Activated naive CD4-positive, alpha-beta T cell treated with anti-CD3 and anti-CD28 coated beads, Interleukin-2, amount 50 U/mL, for 24 hours (primary cell): Measurements from ENCODE around the gene PCBP4.

Source experiments
- H3K27ac Mint-ChIP-seq: one replicate; pipeline ENCODE4 v1.8.0; 2021; ENCODE audit warnings: mild to moderate bottlenecking, mixed read lengths
- H3K27me3 Mint-ChIP-seq: one replicate; pipeline ENCODE4 v1.8.0; 2021; ENCODE audit warnings: mixed read lengths
- H3K36me3 Mint-ChIP-seq: one replicate; pipeline ENCODE4 v1.8.0; 2021; ENCODE audit warnings: mixed read lengths
- H3K4me1 Mint-ChIP-seq: one replicate; pipeline ENCODE4 v1.8.0; 2021; ENCODE audit warnings: mixed read lengths
- H3K4me3 Mint-ChIP-seq: one replicate; pipeline ENCODE4 v1.8.0; 2021; ENCODE audit warnings: mild to moderate bottlenecking, mixed read lengths
- H3K9me3 Mint-ChIP-seq: one replicate; pipeline ENCODE4 v1.8.0; 2021; ENCODE audit warnings: mixed read lengths

Gene PCBP4

DNA sequence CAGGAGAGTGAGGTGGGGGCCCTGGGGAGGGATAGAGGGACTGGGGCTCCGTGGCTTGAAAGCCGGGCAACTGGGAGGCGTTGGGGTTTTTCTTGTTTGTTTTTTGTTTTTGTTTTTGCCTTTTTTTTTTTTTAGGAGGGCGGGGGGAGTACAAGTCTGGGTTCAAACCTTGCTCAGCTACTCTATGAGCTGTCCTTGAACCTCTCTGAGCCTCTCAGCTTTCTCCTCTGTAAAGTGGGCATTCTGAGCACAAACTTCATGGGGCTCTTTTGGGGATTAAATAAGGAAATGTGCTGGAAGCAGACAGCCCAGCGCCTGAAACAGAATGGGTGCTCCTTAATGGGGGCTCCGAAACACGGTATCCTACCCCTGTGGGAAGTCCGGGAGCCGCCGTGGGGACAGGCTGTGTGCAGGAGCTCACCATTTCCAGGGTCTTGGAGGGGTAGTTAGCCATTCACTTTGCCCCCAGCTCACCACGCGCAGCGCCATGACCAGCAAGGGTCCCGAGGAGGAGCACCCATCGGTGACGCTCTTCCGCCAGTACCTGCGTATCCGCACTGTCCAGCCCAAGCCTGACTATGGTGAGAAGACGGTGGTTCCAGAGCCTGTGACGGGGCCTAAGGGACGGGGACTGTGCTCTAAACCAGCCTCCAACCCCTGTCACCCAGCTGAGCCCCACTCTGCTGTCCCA is 16.5 kb upstream of the PCBP4 start:
- peak overlapping the region; percentile 93 for H3K27ac Mint-ChIP-seq
- H3K36me3 Mint-ChIP-seq = no peaks in the 10 kb centered on the region
- H3K4me1 Mint-ChIP-seq = peaks cover 23% of the 10 kb centered on the region
- no peaks in the 10 kb centered on the region for H3K9me3 Mint-ChIP-seq
- H3K27me3 Mint-ChIP-seq = no peaks in the 10 kb centered on the region
- H3K4me3 Mint-ChIP-seq = peak overlapping the region; percentile 94

DNA sequence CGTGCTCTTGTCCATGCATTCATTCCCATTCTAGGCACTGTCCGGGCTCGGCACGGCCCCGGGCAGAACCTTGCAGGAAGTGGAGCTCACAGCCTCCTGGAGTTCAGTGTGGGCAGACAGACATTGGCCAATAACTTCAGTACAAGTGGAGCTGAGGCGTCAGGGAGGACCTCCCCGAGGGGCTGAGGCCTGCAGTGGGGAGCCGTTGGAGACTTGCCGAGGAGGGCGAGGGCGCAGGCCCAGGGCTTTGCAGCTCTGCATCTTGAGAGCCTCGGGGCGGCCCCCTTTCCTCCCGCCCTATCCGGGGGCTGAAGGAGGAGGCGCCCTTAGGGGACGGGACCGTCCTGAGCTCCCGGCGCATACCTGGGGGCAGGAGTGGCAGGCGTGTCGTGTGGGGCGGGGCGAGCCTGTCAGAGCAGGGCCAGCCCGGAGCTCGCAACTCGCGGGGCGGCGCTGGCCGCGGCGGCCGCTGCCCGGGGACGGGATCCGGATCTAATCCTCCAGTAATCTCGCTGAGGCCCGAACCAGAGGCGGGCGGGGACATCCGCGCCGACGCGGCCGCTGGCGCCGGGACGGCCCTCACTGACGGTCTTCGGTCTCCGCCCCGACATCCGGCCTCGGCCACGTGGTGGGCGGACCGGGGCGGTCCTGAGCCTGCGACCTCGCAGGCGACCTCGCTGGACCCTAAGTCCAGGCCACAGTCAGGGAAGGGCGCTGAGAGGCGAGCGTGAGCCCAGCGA is 15.8 kb upstream of the PCBP4 start, which contains the start of gene ACY1:
Gene ACY1 (plus strand): TSS at position 698 of the 740 bp plus-strand sequence. CDS start 530 bp downstream, outside the sequence.
- Mint-ChIP-seq H3K27ac (peak within 1 kb of the TSS; percentile 93), H3K4me1 (peaks cover 23% of the 10 kb centered on the region), H3K4me3 (peak within 1 kb of the TSS; percentile 94), H3K27me3 (no peaks in the 10 kb centered on the region), H3K36me3 (no peaks in the 10 kb centered on the region), H3K9me3 (no peaks in the 10 kb centered on the region)

DNA sequence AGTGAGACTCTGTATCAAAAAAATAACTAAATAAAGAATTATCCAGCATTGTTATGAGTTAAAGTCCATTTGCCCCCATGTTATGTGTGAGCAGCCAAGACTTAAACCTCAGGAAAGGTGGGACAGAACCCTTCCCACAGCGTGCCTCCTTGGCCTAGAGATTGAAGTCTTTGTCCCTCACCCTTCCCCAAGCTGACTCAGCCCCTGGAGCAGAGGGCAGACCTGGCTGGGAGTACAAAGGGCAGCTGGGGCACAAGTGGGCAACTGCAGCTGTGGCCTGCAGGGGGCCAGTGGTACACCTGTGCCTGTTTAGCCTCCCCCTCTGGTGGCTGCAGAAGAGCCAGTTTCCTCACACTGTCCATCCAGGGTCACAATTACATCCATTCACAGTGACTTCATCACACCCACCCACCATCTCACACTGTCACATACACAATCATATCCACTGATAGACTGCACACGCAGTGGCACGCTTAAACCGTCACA is 15.1 kb upstream of the PCBP4 start:
- Mint-ChIP-seq H3K36me3 (no peaks in the 10 kb centered on the region), H3K4me1 (peaks cover 25% of the 10 kb centered on the region), H3K9me3 (no peaks in the 10 kb centered on the region), H3K27ac (peak overlapping the region; percentile 84), H3K27me3 (no peaks in the 10 kb centered on the region), H3K4me3 (peak overlapping the region; percentile 94)

DNA sequence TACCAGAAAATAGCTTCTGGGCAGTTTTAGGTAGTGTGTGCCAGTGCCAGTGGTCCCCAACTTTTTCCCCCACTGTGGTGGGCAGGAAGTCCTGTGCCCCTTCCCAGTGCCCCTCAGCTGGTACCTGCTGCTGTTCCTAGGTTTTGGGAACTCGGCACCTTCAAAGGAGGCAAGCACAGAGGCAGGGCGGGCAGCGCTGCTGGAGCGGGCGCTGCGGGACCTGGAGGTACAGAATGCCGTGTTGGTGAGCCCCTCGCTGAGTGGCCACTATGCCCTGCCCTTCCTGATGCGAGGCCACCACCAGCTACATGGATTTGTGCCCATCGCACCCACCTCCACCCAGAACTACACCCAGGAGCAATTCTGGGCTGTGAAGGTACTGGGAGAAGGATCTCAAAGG is 13.0 kb upstream of the PCBP4 start:
- no peaks in the 10 kb centered on the region for H3K36me3 Mint-ChIP-seq
- no peaks in the 10 kb centered on the region for H3K9me3 Mint-ChIP-seq
- no peaks in the 10 kb centered on the region for H3K27me3 Mint-ChIP-seq
- no peak overlapping the region for H3K27ac Mint-ChIP-seq
- peaks cover 38% of the 10 kb centered on the region for H3K4me1 Mint-ChIP-seq
- H3K4me3 Mint-ChIP-seq = no peak overlapping the region

DNA sequence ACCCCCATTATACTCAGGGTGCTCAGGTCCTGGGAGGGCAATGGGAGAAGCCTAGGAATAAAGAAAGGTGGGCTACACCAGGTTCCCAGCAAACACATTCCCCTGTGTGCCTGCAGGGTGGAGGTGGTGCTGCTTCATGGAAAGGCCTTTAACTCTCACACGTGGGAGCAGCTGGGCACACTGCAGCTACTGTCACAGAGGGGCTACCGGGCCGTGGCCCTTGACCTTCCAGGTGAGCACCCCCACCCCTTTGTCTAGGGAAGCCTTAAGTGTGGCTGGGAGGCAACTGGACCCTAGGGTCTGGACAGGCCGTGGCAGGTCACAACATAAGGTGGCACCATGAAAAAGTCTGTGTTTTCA is 10.9 kb upstream of the PCBP4 start:
- Mint-ChIP-seq H3K4me1 (peaks cover 40% of the 10 kb centered on the region), H3K36me3 (no peaks in the 10 kb centered on the region), H3K27me3 (no peaks in the 10 kb centered on the region), H3K27ac (no peak overlapping the region), H3K4me3 (no peak overlapping the region), H3K9me3 (no peaks in the 10 kb centered on the region)

DNA sequence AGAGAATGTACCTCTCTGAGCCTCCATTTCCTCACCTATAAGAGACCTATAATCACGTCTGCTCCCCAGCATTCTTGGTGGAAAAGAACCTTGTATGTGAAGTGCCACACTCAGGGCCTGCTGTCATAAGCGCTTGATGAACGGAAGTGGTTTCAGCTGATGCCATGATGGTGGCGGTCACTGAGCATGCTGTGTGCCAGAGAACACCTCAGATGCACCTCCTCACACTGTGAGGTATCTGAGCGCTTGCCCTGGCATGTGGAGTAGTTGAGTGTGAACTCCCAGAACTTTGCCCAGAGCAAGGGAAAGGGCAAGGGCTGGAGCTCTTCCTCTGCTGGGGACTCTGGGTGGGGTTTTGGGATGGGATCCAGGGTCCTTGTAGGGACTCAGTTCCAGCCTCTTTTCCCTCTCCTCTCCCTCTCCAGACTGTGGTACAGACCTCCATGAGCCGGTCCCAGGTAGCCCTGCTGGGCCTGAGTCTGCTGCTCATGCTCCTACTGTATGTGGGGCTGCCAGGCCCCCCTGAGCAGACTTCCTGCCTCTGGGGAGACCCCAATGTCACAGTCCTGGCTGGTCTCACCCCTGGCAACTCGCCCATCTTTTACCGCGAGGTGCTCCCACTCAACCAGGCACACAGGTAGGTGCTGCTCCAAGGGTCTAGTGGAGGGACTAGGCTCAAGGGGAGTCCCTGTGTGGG is 10.3 kb upstream of the PCBP4 start:
- no peaks in the 10 kb centered on the region for H3K27me3 Mint-ChIP-seq
- peaks cover 37% of the 10 kb centered on the region for H3K4me1 Mint-ChIP-seq
- no peak overlapping the region for H3K4me3 Mint-ChIP-seq
- no peaks in the 10 kb centered on the region for H3K36me3 Mint-ChIP-seq
- no peaks in the 10 kb centered on the region for H3K9me3 Mint-ChIP-seq
- H3K27ac Mint-ChIP-seq = no peak overlapping the region

DNA sequence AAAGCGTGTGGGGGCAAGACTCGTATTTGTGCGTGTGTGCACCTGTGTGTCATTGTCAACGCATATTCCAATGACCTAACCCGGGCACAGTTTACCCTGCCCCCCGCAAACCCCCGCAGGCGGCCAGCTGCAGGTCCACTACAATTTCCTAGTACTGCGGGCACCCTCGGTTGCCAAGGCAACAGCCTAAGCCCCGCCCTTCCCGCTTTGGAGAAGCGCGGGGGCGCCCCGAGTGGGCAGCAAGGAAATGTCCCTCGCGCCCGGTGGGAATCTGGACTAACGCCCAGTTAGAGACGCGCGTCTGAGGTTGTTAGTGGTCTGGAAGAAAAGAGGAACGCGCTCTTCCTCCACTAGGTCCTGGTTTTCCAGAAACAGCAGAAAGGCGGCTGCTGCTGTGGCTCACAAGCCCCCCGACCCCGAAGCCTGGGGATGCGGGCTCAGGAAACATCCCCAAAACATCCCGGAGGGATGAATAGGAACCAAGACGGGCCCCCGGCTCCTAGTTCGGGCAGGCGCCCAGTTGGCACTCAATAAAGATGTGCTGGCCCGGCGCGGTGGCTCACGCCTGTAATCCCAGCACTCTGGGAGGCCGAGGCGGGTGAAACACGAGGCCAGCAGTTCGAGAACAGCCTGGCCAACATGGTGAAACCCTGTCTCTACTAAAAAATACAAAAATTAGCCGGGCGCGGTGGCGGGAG is 8.7 kb upstream of the PCBP4 start:
- H3K36me3 Mint-ChIP-seq = no peaks in the 10 kb centered on the region
- peak overlapping the region; percentile 91 for H3K4me3 Mint-ChIP-seq
- H3K27ac Mint-ChIP-seq = no peak overlapping the region
- no peaks in the 10 kb centered on the region for H3K9me3 Mint-ChIP-seq
- H3K27me3 Mint-ChIP-seq = no peaks in the 10 kb centered on the region
- peaks cover 29% of the 10 kb centered on the region for H3K4me1 Mint-ChIP-seq

DNA sequence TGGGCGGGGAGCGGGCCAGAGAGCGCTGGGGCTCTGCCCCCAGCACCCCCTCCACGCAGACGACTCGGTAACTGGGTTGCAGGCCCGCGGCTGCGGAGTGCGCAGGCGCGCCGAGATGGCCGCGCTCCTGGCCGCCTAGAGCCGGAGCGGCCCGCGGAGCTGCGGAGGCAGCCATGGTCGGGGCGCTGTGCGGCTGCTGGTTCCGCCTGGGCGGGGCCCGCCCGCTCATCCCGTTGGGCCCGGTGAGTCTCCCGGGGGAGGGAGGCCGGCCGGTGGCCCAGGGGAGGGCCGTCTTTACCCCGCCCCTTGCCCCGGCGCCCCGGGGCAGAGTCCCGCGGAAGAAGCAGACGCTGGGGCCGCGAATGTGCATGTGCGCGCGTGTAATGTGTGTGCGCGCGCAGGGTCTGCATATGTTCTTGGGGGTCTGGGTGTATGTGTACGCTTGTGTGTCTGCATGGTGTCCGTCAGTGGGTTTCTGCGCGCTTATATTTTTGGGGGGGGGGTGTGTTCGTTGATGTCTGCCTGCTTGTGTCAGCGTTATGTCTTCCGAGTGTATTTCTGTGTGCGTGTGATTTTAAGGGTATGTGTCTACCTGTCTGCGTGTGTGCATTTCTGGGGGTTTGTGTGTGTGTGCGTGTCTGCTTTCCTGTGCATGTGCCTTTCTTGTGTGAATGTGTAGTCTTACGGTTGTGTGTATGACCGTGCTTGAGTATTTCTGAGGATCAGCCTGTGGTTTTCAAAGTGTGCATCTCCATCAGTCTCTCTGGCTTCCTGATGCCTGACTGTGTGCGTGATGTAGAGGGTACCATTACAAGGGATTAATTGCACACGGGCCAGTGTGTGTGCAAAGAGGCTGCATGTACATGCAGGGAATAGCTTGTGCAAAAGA is 8.0 kb upstream of the PCBP4 start, which contains the start of gene ABHD14A:
Gene ABHD14A (plus strand): TSS at position 102 of the 889 bp plus-strand sequence. CDS start 72 bp downstream, at position 174.
- peaks cover 32% of the 10 kb centered on the region for H3K4me1 Mint-ChIP-seq
- no peaks in the 10 kb centered on the region for H3K27me3 Mint-ChIP-seq
- peak within 1 kb of the TSS; percentile 91 for H3K4me3 Mint-ChIP-seq
- H3K9me3 Mint-ChIP-seq = no peaks in the 10 kb centered on the region
- no peaks in the 10 kb centered on the region for H3K36me3 Mint-ChIP-seq
- H3K27ac Mint-ChIP-seq = peak within 1 kb of the TSS; percentile 94

DNA sequence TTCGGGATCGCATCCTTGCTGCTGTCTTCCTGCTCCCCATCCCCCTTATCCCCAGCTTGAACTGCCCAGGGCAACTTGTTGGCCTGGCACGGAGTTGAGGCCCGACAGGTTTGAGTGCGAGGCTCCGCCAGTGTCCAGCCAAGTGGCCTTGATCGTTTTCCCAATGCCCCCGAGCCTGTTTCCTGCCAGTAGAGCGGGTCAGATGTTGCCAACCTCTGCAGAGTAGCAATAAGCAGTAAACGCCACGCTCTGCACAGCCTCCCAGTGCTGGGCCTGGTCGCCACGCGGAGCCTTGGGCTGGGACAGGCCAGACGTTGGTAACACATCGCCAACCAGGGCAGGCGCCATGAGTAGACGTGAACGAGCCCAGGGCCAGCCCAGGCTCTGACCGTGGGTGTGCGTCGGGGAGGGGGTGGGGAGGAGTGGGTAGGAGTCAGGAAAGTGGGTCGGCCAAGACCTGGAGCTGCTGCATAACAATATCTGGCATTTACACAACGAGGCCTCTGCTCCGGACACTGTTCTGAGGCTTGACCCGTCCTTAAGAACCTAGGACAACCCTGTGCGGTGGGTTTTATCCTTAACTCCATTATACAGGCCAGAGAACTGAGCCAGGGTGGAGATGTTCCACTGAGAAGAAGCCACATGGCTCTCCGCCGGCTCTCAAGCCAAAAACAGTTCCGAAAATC is 7.2 kb upstream of the PCBP4 start:
- H3K27ac Mint-ChIP-seq = peak overlapping the region; percentile 94
- H3K36me3 Mint-ChIP-seq = no peaks in the 10 kb centered on the region
- peak overlapping the region; percentile 91 for H3K4me3 Mint-ChIP-seq
- no peaks in the 10 kb centered on the region for H3K27me3 Mint-ChIP-seq
- H3K4me1 Mint-ChIP-seq = peaks cover 32% of the 10 kb centered on the region
- no peaks in the 10 kb centered on the region for H3K9me3 Mint-ChIP-seq

DNA sequence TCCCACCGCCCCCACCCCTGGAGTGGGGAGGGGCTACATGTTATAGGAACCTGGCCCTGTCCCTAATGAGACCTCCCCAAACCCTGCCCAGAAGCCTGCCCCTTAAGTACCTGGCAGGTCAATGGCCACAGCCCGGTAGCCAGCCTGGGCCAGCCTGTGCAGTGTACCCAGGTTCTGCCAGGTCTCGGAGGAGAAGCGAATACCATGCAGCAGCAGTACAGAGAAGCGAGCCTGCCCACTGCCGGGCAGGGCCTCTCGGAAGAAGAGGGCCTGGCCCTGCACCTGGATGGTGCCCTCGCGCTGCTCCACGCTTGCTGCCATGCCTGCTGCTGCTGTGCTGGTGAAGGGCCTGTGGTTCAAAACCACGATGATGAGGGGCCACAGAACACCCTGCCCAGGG is 4.1 kb upstream of the PCBP4 start:
- Mint-ChIP-seq H3K36me3 (no peaks in the 10 kb centered on the region), H3K4me3 (no peak overlapping the region), H3K9me3 (no peaks in the 10 kb centered on the region), H3K27me3 (no peaks in the 10 kb centered on the region), H3K4me1 (peaks cover 35% of the 10 kb centered on the region), H3K27ac (peak overlapping the region; percentile 55)

DNA sequence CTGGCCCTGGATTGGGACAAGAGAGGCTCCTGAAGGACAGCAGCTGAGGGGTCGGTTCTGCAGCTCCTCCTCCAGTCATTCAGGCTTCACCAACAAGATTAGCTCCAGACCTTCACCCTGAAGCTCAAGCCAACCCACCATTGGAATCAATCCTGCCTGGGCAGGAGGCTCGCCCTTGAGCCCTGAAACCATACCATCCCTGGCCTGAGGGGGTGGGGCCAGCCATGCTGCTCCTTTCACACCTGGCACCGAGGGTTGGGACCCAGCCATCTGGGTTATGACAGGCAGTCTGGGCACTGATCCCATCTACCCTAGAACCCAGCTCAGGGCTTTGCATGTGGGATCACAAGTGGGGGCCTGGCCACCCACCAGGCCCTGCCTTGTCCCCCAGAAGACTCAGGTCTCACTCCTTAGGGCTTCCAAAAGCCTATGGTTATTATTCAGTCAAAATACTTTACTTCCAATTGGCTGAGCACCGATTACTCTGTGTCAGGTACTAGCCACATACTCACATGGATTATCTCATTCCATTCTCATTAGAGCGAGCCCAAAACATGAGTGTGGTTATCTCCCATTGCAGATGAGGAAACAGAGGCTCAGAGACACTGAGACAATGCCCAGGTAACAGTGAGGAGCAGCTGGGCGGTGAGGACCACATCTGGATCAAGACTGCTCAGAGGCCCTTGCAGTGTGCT is 3.5 kb upstream of the PCBP4 start:
- H3K27ac Mint-ChIP-seq = peak overlapping the region; percentile 14
- H3K27me3 Mint-ChIP-seq = no peaks in the 10 kb centered on the region
- H3K4me3 Mint-ChIP-seq = no peak overlapping the region
- H3K36me3 Mint-ChIP-seq = no peaks in the 10 kb centered on the region
- H3K4me1 Mint-ChIP-seq = peaks cover 36% of the 10 kb centered on the region
- no peaks in the 10 kb centered on the region for H3K9me3 Mint-ChIP-seq

DNA sequence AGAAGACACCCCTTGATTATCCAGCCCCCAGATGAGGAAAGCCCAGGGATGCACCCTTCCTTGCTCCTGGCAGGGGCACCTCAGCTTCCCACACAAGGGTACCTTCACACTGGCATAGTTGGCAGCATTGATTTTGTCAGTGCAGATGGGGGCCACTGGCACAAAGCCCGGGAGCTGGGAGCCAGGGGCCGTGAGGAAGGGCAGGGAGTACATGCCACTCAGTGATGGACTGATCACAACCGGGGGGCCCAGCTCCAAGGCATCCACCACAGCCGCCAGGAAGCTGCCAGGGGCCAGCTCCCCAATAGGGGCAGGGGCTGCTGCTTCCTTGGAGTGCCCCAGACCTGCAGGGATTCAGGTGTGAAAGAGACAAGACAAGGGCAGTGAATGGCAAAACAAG is 2.6 kb upstream of the PCBP4 start:
- Mint-ChIP-seq H3K36me3 (no peaks in the 10 kb centered on the region), H3K9me3 (no peaks in the 10 kb centered on the region), H3K27ac (no peak overlapping the region), H3K4me1 (peaks cover 36% of the 10 kb centered on the region), H3K4me3 (no peak overlapping the region), H3K27me3 (no peaks in the 10 kb centered on the region)

DNA sequence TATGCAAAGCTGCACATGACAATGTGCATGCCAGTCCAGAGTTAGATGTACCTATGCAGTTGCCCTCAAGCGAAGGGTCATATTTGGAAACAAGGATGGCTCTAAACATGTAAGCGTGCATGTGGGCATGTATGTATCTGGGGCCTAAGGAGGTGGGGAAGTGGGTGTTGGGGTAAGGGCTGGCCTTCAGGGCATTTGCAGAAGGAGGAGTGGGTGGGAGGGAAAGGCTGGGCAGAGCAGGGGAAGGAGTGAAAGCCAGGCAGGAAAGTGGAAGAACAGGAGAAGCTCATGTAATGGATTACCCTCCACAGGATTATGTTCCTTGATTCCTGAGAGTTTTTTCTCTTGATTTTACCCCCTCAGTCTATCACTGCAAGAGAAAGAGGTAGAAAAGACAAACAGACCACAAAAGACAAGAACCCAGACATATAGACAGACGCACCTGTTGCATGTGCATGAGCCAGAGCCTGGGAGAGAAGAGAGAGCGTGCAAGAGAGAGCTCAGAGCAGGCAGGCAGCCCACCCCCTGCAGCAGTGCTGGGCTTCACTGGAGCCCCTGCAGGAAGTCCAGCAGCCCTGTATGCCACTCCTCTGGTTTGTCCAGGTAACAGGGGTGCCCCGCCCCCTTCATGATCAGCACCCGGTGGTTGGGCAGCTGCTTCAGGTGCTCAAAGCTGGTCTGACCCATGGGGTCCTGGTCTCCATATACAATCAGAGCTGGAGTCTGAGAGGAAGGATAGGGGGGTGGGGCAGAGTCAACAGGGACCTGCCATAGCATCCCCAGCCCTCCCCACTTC is 1.8 kb upstream of the PCBP4 start:
- H3K36me3 Mint-ChIP-seq = no peaks in the 10 kb centered on the region
- no peaks in the 10 kb centered on the region for H3K27me3 Mint-ChIP-seq
- no peak overlapping the region for H3K27ac Mint-ChIP-seq
- peaks cover 30% of the 10 kb centered on the region for H3K4me1 Mint-ChIP-seq
- peak overlapping the region; percentile 65 for H3K4me3 Mint-ChIP-seq
- no peaks in the 10 kb centered on the region for H3K9me3 Mint-ChIP-seq
